ENCODE data around the gene IGSF9.

IGSF9 gene

DNA sequence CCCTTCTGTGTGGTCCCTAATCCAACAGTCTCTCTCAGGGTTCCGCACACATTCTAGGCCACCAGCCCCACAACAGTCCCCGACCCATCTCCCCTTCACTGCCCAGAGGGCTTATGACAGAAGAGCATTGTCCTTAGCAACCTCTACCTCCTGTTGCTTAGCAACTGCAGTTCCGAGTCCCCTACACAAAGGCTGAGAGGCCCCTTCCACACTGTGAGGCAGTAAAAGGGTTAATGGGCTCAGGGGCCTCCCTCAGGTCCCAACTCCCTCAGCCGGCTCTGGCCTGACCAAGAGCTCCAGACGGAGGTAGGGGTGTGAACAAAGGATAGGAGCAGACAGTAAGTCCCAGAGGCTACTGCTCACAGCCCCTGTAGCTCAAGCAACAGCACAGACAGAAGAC lies 4.3 kb downstream of the IGSF9 start:
- no peak for DNase-seq (ENCODE audit: low read depth in 1 of 2, low spot score in 1 of 2)
- in situ Hi-C loops (cut with HindIII; ENCODE audit: low pct_unique_long_range_greater_than_20kb, low sequenced_read_pairs): no loop called here
- no peak for TF ChIP-seq JUND (IDR thresholded peaks at IDR 0.05; ENCODE audit: low read depth)

DNA sequence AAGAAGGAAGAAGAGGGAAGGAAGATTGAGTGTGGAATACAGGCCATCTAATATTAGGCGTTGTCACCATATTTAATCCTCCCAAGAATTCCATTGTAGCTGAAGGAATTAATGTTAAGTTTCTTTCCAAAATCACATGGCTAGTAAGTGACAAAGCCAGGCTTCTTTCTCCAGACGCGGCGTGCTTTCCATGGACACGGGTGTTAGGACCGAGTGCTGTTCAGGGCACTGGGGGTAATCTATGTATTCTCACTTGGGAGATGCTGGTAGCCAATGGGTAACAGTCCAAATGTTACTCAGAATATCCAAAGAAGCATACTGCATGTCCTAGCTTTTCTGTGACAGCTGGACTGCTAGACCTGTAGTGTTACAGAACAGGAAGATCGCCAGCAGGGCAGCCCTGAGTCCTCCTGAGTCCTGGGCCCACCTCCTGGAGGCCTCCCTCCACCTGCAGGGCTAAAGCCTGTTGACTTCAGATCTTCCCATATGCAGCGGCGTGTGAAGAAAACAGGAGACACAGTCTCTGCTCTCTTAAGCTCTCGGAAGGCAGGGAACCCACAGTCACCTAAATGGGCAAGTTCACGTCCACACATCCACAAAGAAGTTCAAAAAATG lies 5.3 kb downstream of the IGSF9 start:
- in situ Hi-C loops (cut with HindIII; ENCODE audit: low pct_unique_long_range_greater_than_20kb, low sequenced_read_pairs): no loop called here
- TF ChIP-seq JUND (IDR thresholded peaks at IDR 0.05; ENCODE audit: low read depth): no peak
- no peak for DNase-seq (ENCODE audit: low read depth in 1 of 2, low spot score in 1 of 2)

DNA sequence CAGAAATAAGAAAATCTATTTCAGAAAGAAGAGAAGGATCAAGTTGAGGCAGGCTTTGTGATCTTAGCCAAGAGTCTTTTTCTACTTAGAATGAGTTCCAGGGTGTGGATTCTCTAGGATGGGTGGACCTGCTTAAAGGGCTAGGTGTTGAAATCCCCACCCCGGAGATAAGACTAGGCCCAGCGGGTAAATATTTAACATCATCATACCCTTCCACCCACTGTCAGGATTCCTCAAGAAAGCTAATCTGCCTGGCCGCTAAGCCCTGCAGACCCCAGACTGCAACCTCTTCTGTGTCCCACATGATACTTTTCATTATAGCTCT lies 5.8 kb downstream of the IGSF9 start:
- in situ Hi-C loops (cut with HindIII; ENCODE audit: low pct_unique_long_range_greater_than_20kb, low sequenced_read_pairs): no loop called here
- DNase-seq (ENCODE audit: low read depth in 1 of 2, low spot score in 1 of 2): no peak
- no peak for TF ChIP-seq JUND (IDR thresholded peaks at IDR 0.05; ENCODE audit: low read depth)

DNA sequence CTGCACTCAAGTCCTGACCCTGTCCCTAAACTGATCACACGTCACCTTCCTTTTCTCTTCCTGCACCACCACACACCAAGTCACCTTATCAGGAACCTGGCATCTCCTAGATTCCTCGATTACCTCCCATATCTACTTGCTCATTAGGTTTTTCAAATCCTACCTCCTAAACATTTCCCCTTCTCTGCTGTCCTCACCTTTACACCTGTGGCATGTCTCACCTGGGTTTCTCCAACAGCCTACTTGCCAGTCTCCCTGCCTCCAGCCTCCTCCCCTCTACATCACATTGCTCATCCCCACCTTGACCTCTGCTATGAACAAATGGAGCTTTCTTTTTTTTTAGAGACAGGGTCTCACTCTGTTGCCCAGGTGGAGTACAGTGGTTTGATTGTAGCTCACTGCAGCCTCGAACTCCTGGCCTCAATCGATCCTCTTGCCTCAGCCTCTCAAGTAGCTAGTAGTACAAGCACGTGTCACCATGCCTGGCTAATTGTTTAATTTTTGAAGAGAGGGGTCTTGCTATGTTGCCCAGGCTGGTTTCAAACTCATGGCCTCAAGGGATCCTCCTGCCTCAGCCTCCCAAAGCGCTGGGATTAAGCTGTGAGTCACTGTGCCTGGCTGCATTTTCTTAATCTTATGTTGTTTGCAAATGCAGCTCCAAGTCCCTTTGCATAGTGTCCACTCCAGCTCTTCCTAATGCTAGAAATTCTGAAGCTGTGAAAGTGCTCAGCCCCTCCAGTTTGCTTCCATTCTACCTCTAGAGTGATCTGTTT lies 6.3 kb downstream of the IGSF9 start:
- in situ Hi-C loops (cut with HindIII; ENCODE audit: low pct_unique_long_range_greater_than_20kb, low sequenced_read_pairs): no loop called here
- no peak for DNase-seq (ENCODE audit: low read depth in 1 of 2, low spot score in 1 of 2)
- no peak for TF ChIP-seq JUND (IDR thresholded peaks at IDR 0.05; ENCODE audit: low read depth)

DNA sequence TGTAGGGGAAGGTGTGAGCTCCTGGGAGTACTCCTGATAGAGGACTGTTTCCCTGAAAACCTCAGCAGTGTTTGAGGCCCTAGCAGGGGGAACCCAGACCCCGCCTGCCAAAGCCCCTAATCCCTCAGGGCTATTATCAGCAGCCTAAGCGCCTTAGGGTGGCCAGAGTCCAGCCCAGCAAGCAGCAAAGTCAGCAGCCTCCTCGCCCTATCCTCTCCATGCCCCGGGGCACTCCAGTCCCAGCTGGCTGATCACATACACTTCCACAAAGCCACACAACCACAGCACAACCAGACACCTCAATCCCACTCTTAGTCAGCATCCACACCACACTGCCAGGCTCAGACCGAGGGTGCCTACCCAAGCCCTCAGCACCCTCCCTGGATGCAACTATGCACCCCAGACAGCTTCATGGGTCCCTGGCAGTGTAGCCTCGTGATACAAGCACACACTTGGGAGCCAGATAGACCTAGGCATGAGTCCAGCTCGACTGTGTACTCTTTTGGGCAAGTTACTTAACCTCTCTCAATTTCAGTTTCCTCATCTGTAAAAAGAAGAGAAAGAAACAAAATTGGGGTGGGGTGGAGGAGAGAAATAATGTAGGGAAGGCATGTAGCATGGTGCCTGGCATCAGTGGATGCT lies 7.1 kb downstream of the IGSF9 start:
- in situ Hi-C loops (cut with HindIII; ENCODE audit: low pct_unique_long_range_greater_than_20kb, low sequenced_read_pairs): no loop called here
- DNase-seq (ENCODE audit: low read depth in 1 of 2, low spot score in 1 of 2): no peak
- TF ChIP-seq JUND (IDR thresholded peaks at IDR 0.05; ENCODE audit: low read depth): no peak

DNA sequence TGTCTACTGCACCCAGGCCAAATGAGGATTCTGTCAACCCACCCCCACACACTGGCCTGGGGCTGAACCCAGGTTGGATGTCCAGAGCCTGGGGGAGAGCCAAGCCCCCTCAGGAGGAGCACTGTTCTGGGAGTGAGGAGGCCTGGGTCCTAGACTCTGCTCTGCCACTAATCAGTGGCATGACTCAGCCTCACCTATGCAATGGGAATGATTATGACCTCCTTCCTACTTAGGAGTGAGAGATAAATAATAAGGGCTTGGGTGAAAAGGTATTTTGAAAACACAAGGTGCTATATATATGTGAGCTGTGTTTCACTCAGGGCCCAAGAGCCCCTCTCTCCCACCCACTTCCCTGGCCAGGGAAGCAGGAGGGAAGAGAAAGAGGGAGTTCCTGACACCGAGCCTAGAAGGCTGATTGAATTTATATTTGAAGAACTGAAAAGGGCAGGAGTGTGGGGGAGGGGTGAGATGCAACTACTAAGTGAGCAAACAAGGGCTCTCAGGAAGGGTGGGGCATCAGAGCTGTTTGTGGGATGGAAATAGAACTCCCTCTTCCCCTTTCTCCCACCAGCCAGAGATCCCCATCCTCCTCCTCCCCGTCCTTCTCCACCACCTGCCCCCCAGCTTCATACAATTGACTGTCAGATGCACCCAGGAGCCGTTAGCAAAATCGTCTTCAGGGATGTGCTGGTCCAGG lies 8.2 kb downstream of the IGSF9 start:
- TF ChIP-seq JUND (IDR thresholded peaks at IDR 0.05; ENCODE audit: low read depth): no peak
- no peak for DNase-seq (ENCODE audit: low read depth in 1 of 2, low spot score in 1 of 2)
- in situ Hi-C loops (cut with HindIII; ENCODE audit: low pct_unique_long_range_greater_than_20kb, low sequenced_read_pairs): no loop called here

DNA sequence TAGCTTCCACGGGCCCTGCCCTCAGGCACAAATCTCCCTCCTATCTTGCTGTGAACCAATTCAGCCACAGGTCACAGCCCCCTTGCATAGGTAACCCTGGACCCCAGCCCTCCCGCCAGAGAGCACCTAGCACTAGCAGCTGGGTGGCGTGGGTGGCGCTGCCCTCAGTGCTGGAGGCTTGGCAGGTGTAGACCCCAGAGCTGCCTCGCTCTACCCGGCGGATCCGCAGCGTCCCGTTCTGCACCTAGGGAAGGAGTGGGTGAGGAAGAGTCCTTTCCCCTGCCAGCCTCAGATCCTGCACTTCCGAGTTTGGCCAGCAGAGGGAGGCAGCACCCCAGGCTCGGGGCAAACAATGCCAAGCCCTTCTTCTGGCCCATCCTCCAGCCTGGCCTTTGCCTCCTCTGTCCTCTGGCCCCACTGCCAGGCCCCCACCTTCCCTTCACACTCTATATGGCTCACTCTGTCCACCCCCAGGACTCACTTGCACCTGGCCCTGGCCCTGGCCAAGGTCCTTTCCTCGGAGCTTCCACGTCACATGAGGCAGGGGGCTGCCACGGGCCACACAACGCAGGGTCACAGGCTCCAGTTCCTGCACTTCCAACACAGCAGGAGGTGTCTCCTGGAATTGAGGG lies 9.0 kb downstream of the IGSF9 start:
- TF ChIP-seq JUND (IDR thresholded peaks at IDR 0.05; ENCODE audit: low read depth): no peak
- in situ Hi-C loops (cut with HindIII; ENCODE audit: low pct_unique_long_range_greater_than_20kb, low sequenced_read_pairs): no loop called here
- DNase-seq (ENCODE audit: low read depth in 1 of 2, low spot score in 1 of 2): peak; percentile 73 to 81

DNA sequence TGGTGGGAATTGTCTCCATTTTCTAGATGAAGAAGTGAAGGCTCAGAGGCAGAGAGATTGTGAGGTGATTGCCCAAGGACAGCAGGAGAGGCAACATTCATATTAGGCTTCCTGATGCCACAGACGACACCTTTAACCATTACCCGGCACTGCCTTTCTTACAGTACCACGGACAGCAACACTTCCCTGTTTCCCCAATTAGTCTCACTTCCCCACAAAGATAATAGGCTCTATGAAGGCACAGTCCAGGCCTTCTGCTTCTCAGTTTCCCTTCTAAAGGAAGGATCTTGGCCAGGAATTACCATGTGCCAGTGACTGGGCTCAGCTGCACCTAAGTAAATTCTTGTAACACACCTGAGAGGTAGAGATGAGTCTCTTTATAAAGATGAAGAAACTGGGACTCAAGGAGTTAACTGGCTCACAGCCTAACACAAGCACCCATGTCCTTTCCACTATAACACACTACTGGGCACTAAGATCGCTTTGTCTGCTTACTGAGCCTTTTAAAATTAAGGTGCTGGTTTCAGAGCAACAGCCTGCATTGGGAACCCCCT lies 9.6 kb downstream of the IGSF9 start:
- in situ Hi-C loops (cut with HindIII; ENCODE audit: low pct_unique_long_range_greater_than_20kb, low sequenced_read_pairs): no loop called here
- DNase-seq (ENCODE audit: low read depth in 1 of 2, low spot score in 1 of 2): peak in 1 of 2 experiments; percentile 67
- TF ChIP-seq JUND (IDR thresholded peaks at IDR 0.05; ENCODE audit: low read depth): no peak

DNA sequence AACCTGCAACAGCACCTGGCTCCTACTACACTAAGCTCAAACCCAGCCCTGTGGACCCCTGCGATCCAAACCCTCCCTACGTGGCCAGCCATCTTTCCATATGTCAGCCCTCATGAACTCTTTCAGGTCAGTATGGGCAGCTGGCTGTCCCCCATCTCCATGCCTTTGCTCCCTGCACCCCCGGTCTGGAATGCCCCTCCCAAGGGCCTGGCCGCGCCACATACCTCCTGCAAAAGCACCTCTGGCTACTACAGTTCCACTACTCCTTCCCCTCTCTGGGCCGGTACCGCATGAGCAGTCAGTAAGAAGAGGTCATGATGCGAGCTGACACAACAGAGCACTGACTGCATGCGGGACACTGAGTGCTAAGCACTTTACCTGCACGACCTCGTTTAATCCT lies 10.1 kb downstream of the IGSF9 start:
- no peak for TF ChIP-seq JUND (IDR thresholded peaks at IDR 0.05; ENCODE audit: low read depth)
- no peak for DNase-seq (ENCODE audit: low read depth in 1 of 2, low spot score in 1 of 2)
- in situ Hi-C loops (cut with HindIII; ENCODE audit: low pct_unique_long_range_greater_than_20kb, low sequenced_read_pairs): no loop called here

DNA sequence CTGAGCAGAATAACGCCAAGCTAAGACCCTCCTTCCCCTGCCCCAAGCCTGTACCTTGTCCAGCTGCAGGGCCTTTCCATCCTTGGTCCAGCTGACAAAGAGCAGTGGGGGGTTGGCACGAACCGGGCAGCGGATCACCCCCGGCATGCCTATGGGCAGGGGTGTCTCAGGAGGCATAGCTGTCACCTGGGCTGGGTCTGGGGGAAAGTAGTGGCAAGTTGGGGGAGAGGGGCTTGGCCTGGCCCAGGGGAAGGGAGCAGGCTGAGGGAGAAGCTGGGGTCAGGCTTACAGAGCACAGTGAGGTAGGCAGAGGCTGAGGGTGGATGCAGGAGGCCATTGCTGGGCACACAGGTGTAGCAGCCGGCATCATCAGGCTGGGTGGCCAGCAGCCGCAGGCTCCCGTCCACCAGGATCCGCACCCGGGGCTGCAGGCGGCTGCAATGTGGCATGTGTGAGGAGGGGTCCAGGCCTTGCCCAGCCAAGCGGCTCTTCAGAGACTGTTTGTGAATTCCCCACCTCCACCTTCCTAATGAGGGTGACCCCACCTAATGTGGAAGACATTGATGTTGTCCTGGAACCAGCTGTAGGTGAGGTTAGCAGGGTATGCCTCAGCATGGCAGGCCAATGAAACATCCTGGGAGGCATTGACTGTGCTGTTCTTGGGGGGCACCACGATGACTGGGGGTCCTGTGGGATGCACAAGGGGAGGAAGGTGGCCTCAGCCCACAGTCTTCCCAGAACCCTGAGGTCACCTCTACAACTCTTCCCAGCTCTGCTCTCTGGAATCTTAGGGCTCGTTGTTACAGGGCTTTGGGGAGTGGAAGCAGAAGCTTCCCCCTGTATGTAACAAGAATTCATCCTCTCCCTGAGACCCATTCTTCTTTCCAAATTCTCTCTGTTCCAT lies 11.0 kb downstream of the IGSF9 start:
- in situ Hi-C loops (cut with HindIII; ENCODE audit: low pct_unique_long_range_greater_than_20kb, low sequenced_read_pairs): no loop called here
- no peak for DNase-seq (ENCODE audit: low read depth in 1 of 2, low spot score in 1 of 2)
- no peak for TF ChIP-seq JUND (IDR thresholded peaks at IDR 0.05; ENCODE audit: low read depth)

DNA sequence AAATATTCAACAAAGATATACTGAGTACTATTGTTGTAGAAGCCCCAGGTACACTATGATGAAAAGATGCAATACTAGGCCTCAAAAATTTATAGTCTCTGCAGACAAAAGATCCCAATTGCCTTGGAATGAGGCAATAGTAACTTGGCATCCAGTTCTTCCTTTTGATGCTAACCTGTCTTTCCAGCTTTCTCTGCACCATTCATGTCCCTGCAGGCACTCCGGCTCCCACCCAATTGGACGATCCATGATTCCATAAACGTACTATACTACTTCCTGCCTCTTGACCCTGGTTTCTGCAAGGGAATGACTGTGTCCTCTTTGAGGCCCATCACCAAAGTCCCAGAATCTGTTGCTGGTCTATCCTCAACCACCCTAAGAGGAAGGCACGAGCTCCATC lies 12.1 kb downstream of the IGSF9 start:
- no peak for TF ChIP-seq JUND (IDR thresholded peaks at IDR 0.05; ENCODE audit: low read depth)
- DNase-seq (ENCODE audit: low read depth in 1 of 2, low spot score in 1 of 2): peak in 1 of 2 experiments; percentile 84
- in situ Hi-C loops (cut with HindIII; ENCODE audit: low pct_unique_long_range_greater_than_20kb, low sequenced_read_pairs): no loop called here
